Stimulated activated naive B cell treated with anti-CD40 and anti-IgM and Interleukin-4, amounts not matched to agents 10 μg/mL and 1 μg/mL and 100 μg/mL, for 72 hours (primary cell): Measurements from ENCODE around the gene ELL.

Experiments used
- ATAC-seq, 2 donors: fragments of 150-1000 bp; cut with Tn5 transposase; replicated peaks; 2 replicates each; pipeline ENCODE4 v1.10.0; 2021; ENCODE audit warnings: moderate library complexity in 1 of 2
- DNase-seq: peaks from one replicate; pipeline ENCODE4 v3.0.0; 2021
- H3K27ac Mint-ChIP-seq: one replicate; pipeline ENCODE4 v1.8.0; 2022; ENCODE audit warnings: mild to moderate bottlenecking, mixed read lengths
- H3K27me3 Mint-ChIP-seq, 2 donors: one replicate each; pipeline ENCODE4 v1.8.0; 2022; ENCODE audit warnings: mixed read lengths in 2 of 2
- H3K36me3 Mint-ChIP-seq, 2 donors: one replicate each; pipeline ENCODE4 v1.8.0; 2022; ENCODE audit warnings: mixed read lengths in 2 of 2, mild to moderate bottlenecking in 1 of 2
- H3K4me1 Mint-ChIP-seq, 2 donors: one replicate each; pipeline ENCODE4 v1.8.0; 2022; ENCODE audit warnings: mixed read lengths in 2 of 2, mild to moderate bottlenecking in 1 of 2
- H3K4me3 Mint-ChIP-seq, 2 donors: one replicate each; pipeline ENCODE4 v1.8.0; 2022; ENCODE audit warnings: mild to moderate bottlenecking in 2 of 2, mixed read lengths in 2 of 2, moderate library complexity in 1 of 2
- H3K9me3 Mint-ChIP-seq, 2 donors: one replicate each; pipeline ENCODE4 v1.8.0; 2022; ENCODE audit warnings: mixed read lengths in 2 of 2, mild to moderate bottlenecking in 1 of 2

ELL gene

GRCh38 chr19:18521692-18522123 is at the start of gene ELL:
TSS of gene ELL (minus strand) at chr19:18522070. CDS start at chr19:18522055, 15 bp downstream.
- peak within 1 kb of the TSS; percentile 92 to 95 for H3K4me3 Mint-ChIP-seq
- H3K4me1 Mint-ChIP-seq: peaks cover 20 to 36% of the 10 kb centered on the region in 2 donors
- H3K36me3 Mint-ChIP-seq: peaks cover 2 to 9% of the 10 kb centered on the region in 2 donors
- no peaks in the 10 kb centered on the region for H3K9me3 Mint-ChIP-seq
- DNase-seq (no peak), ATAC-seq (peak; percentile 5 to 13)
- peak within 1 kb of the TSS; percentile 99 for H3K27ac Mint-ChIP-seq
- H3K27me3 Mint-ChIP-seq: no peaks in the 10 kb centered on the region

- ATAC-seq (no peak), DNase-seq (no peak)
- Mint-ChIP-seq H3K9me3 (no peaks in the 10 kb centered on the region), H3K27me3 (no peaks in the 10 kb centered on the region), H3K27ac (no peak overlapping the region), H3K4me3 (no peak overlapping the region), H3K4me1 (peaks cover 11 to 19% of the 10 kb centered on the region in 2 donors), H3K36me3 (peaks cover 65 to 68% of the 10 kb centered on the region in 2 donors)
These were observed 46.5 kb upstream of the ELL start for GRCh38 chr19:18568367-18568766.

- peaks cover 59 to 61% of the 10 kb centered on the region in 2 donors for H3K36me3 Mint-ChIP-seq
- H3K27me3 Mint-ChIP-seq: no peaks in the 10 kb centered on the region
- H3K4me3 Mint-ChIP-seq: no peak overlapping the region
- DNase-seq: no peak
- no peaks in the 10 kb centered on the region for H3K9me3 Mint-ChIP-seq
- H3K4me1 Mint-ChIP-seq: peaks cover 3 to 7% of the 10 kb centered on the region in 2 donors
- ATAC-seq: no peak
- H3K27ac Mint-ChIP-seq: no peak overlapping the region
These were observed 45.1 kb upstream of the ELL start for GRCh38 chr19:18566953-18567352.

- Mint-ChIP-seq H3K27me3 (no peaks in the 10 kb centered on the region), H3K9me3 (no peaks in the 10 kb centered on the region), H3K4me3 (no peak overlapping the region), H3K36me3 (peaks cover 36 to 45% of the 10 kb centered on the region in 2 donors), H3K4me1 (peaks cover 9 to 29% of the 10 kb centered on the region in 2 donors), H3K27ac (no peak overlapping the region)
- ATAC-seq: no peak
- DNase-seq: no peak
These were observed 40.2 kb upstream of the ELL start for GRCh38 chr19:18562086-18562485.

- peaks cover 9 to 29% of the 10 kb centered on the region in 2 donors for H3K4me1 Mint-ChIP-seq
- H3K27me3 Mint-ChIP-seq: no peaks in the 10 kb centered on the region
- peak overlapping the region; percentile 69 for H3K27ac Mint-ChIP-seq
- H3K4me3 Mint-ChIP-seq: peak overlapping the region in 1 of 2 donors; percentile 89
- H3K9me3 Mint-ChIP-seq: no peaks in the 10 kb centered on the region
- peaks cover 22 to 32% of the 10 kb centered on the region in 2 donors for H3K36me3 Mint-ChIP-seq
- no peak for DNase-seq
- no peak for ATAC-seq
These were observed 37.8 kb upstream of the ELL start for GRCh38 chr19:18559685-18560084.

- peaks cover 9 to 29% of the 10 kb centered on the region in 2 donors for H3K4me1 Mint-ChIP-seq
- H3K4me3 Mint-ChIP-seq: peak overlapping the region; percentile 89 to 90
- peaks cover 11 to 23% of the 10 kb centered on the region in 2 donors for H3K36me3 Mint-ChIP-seq
- peak overlapping the region; percentile 96 for H3K27ac Mint-ChIP-seq
- ATAC-seq (no peak), DNase-seq (no peak)
- H3K9me3 Mint-ChIP-seq: no peaks in the 10 kb centered on the region
- H3K27me3 Mint-ChIP-seq: no peaks in the 10 kb centered on the region
These were observed 36.7 kb upstream of the ELL start for GRCh38 chr19:18558604-18559003.

- Mint-ChIP-seq H3K4me3 (peak overlapping the region; percentile 89 to 90), H3K9me3 (no peaks in the 10 kb centered on the region), H3K27ac (peak overlapping the region; percentile 96), H3K36me3 (peaks cover 9 to 20% of the 10 kb centered on the region in 2 donors), H3K27me3 (no peaks in the 10 kb centered on the region), H3K4me1 (peaks cover 9 to 29% of the 10 kb centered on the region in 2 donors)
- ATAC-seq: peak in 1 of 2 donors; percentile 4
- no peak for DNase-seq
These were observed 36.3 kb upstream of the ELL start for GRCh38 chr19:18558202-18558555.

GRCh38 chr19:18557411-18558201 is 35.7 kb upstream of the ELL start, which contains the start of gene KXD1:
TSS of gene KXD1 (plus strand) at chr19:18557870. CDS start at chr19:18562057, 4,187 bp downstream.
- H3K9me3 Mint-ChIP-seq: no peaks in the 10 kb centered on the region
- H3K4me3 Mint-ChIP-seq: peak within 1 kb of the TSS; percentile 89 to 90
- DNase-seq (peak; percentile 98), ATAC-seq (peak; percentile 98 to 99)
- H3K36me3 Mint-ChIP-seq: peaks cover 6 to 17% of the 10 kb centered on the region in 2 donors
- H3K4me1 Mint-ChIP-seq: peaks cover 9 to 29% of the 10 kb centered on the region in 2 donors
- H3K27ac Mint-ChIP-seq: peak within 1 kb of the TSS; percentile 96
- H3K27me3 Mint-ChIP-seq: no peaks in the 10 kb centered on the region

- no peak overlapping the region for H3K4me3 Mint-ChIP-seq
- H3K9me3 Mint-ChIP-seq: no peaks in the 10 kb centered on the region
- H3K27me3 Mint-ChIP-seq: no peaks in the 10 kb centered on the region
- DNase-seq: no peak
- no peak for ATAC-seq
- no peaks in the 10 kb centered on the region for H3K36me3 Mint-ChIP-seq
- no peaks in the 10 kb centered on the region for H3K4me1 Mint-ChIP-seq
- no peak overlapping the region for H3K27ac Mint-ChIP-seq
These were observed 29.8 kb upstream of the ELL start for GRCh38 chr19:18551631-18552030.

- ATAC-seq (peak; percentile 88 to 92), DNase-seq (peak; percentile 77)
- peak overlapping the region; percentile 99 for H3K27ac Mint-ChIP-seq
- peak overlapping the region; percentile 88 to 93 for H3K4me3 Mint-ChIP-seq
- peaks cover 17 to 33% of the 10 kb centered on the region in 2 donors for H3K4me1 Mint-ChIP-seq
- H3K36me3 Mint-ChIP-seq: peaks cover 8 to 19% of the 10 kb centered on the region in 2 donors
- no peaks in the 10 kb centered on the region for H3K27me3 Mint-ChIP-seq
- H3K9me3 Mint-ChIP-seq: no peaks in the 10 kb centered on the region
These were observed 22.1 kb upstream of the ELL start for GRCh38 chr19:18543814-18544475.

- H3K36me3 Mint-ChIP-seq: peaks cover 12 to 23% of the 10 kb centered on the region in 2 donors
- ATAC-seq: peak; percentile 95 to 98
- peak within 1 kb of the TSS; percentile 99 for H3K27ac Mint-ChIP-seq
- peak; percentile 89 for DNase-seq
- H3K27me3 Mint-ChIP-seq: no peaks in the 10 kb centered on the region
- no peaks in the 10 kb centered on the region for H3K9me3 Mint-ChIP-seq
- H3K4me3 Mint-ChIP-seq: peak within 1 kb of the TSS; percentile 90 to 93
- peaks cover 17 to 33% of the 10 kb centered on the region in 2 donors for H3K4me1 Mint-ChIP-seq
These were observed 21.3 kb upstream of the ELL start, which contains the start of gene FKBP8 for GRCh38 chr19:18542941-18543813. TSS of gene FKBP8 (minus strand) at chr19:18543573. CDS start at chr19:18541970, 1,603 bp downstream.

GRCh38 chr19:18541992-18542940 is 20.4 kb upstream of the ELL start:
- H3K36me3 Mint-ChIP-seq: peaks cover 15 to 28% of the 10 kb centered on the region in 2 donors
- no peaks in the 10 kb centered on the region for H3K27me3 Mint-ChIP-seq
- peak overlapping the region; percentile 88 to 90 for H3K4me3 Mint-ChIP-seq
- H3K27ac Mint-ChIP-seq: peak overlapping the region; percentile 86
- no peak for ATAC-seq
- H3K9me3 Mint-ChIP-seq: no peaks in the 10 kb centered on the region
- H3K4me1 Mint-ChIP-seq: peaks cover 17 to 33% of the 10 kb centered on the region in 2 donors
- DNase-seq: no peak
